ENCODE results near the gene CDK8. TPM values are rescaled to one million over a fixed set of nuclear protein-coding genes. Genes with fewer than 3 reads are reported as not detected.
A peak's percentile ranks its signal among the peaks of the same experiment; 100 is the strongest.

The CDK8 gene
- total and polyA plus RNA-seq, 2 donors (not counting 1 experiment from before 2014, with no cell fraction given) = 17.7 to 19.7 TPM

GRCh38 chr13:26222520-26223046 is 31.3 kb upstream of the CDK8 start:
- Histone ChIP-seq H3K4me3 (replicated peaks in 1 of 4; ENCODE audit: control extremely low read depth in 1 of 4, insufficient read depth in 1 of 4, low read depth in 3 of 4, low read length in 4 of 4) (peak overlapping the region; percentile 84 to 92 (median 89)), H3K36me3 (ENCODE audit: control insufficient read depth, insufficient read depth, low read length) (no peaks in the 10 kb centered on the region), H3K79me2 (ENCODE audit: control insufficient read depth, insufficient read depth, low read length) (peaks cover 16% of the 10 kb centered on the region), H3K4me1 (ENCODE audit: control insufficient read depth, extremely low read depth, insufficient read depth, low read length) (peaks cover 4% of the 10 kb centered on the region), H3K27me3 (ENCODE audit: control insufficient read depth, insufficient read depth, low read length) (peaks cover 4% of the 10 kb centered on the region), H3K4me2 (ENCODE audit: extremely low read depth, insufficient read depth, low read length) (peak overlapping the region; percentile 82), H4K20me1 (ENCODE audit: control insufficient read depth, extremely low read depth, insufficient read depth, low read length) (no peaks in the 10 kb centered on the region), H3K9me3 (ENCODE audit: control insufficient read depth, insufficient read depth, low read depth, low read length) (no peaks in the 10 kb centered on the region), H3K27ac (ENCODE audit: insufficient read depth, low read length) (peak overlapping the region; percentile 96), H2AFZ (ENCODE audit: low read length) (peak overlapping the region; percentile 96), H3K9ac (ENCODE audit: insufficient read depth, low read length) (peak overlapping the region; percentile 99)
- TF ChIP-seq EZH2 (IDR thresholded peaks at IDR 0.05; ENCODE audit: low read length, missing control alignments) = no peak
- TF ChIP-seq CTCF (conservative IDR thresholded peaks at IDR 0.05 in 1 of 2, IDR thresholded peaks at IDR 0.05 in 1 of 2; ENCODE audit: low read depth in 1 of 2, low read length in 2 of 2) = no peak
- DNase-seq (ENCODE audit: low read depth in 2 of 2) = no peak

- Histone ChIP-seq H3K4me2 (ENCODE audit: extremely low read depth, insufficient read depth, low read length) (no peak overlapping the region), H3K4me3 (replicated peaks in 1 of 4; ENCODE audit: control extremely low read depth in 1 of 4, insufficient read depth in 1 of 4, low read depth in 3 of 4, low read length in 4 of 4) (no peak overlapping the region), H4K20me1 (ENCODE audit: control insufficient read depth, extremely low read depth, insufficient read depth, low read length) (no peaks in the 10 kb centered on the region), H3K9ac (ENCODE audit: insufficient read depth, low read length) (no peak overlapping the region), H3K4me1 (ENCODE audit: control insufficient read depth, extremely low read depth, insufficient read depth, low read length) (no peaks in the 10 kb centered on the region), H3K27ac (ENCODE audit: insufficient read depth, low read length) (no peak overlapping the region), H3K9me3 (ENCODE audit: control insufficient read depth, insufficient read depth, low read depth, low read length) (no peaks in the 10 kb centered on the region), H2AFZ (ENCODE audit: low read length) (no peak overlapping the region), H3K79me2 (ENCODE audit: control insufficient read depth, insufficient read depth, low read length) (peaks cover 3% of the 10 kb centered on the region), H3K36me3 (ENCODE audit: control insufficient read depth, insufficient read depth, low read length) (no peaks in the 10 kb centered on the region), H3K27me3 (ENCODE audit: control insufficient read depth, insufficient read depth, low read length) (peaks cover 4% of the 10 kb centered on the region)
- TF ChIP-seq EZH2 (IDR thresholded peaks at IDR 0.05; ENCODE audit: low read length, missing control alignments) (no peak), CTCF (conservative IDR thresholded peaks at IDR 0.05 in 1 of 2, IDR thresholded peaks at IDR 0.05 in 1 of 2; ENCODE audit: low read depth in 1 of 2, low read length in 2 of 2) (no peak)
- no peak for DNase-seq (ENCODE audit: low read depth in 2 of 2)
Observed at GRCh38 chr13:26225896-26226617, 27.9 kb upstream of the CDK8 start.

- no peak overlapping the region for H2AFZ ChIP-seq (ENCODE audit: low read length)
Observed at GRCh38 chr13:26227166-26227971, 26.6 kb upstream of the CDK8 start.

More at GRCh38 chr13:26227166-26227971, 26.6 kb upstream of the CDK8 start:
- no peak overlapping the region for H3K4me3 ChIP-seq (replicated peaks in 1 of 4; ENCODE audit: control extremely low read depth in 1 of 4, insufficient read depth in 1 of 4, low read depth in 3 of 4, low read length in 4 of 4)
- H3K27me3 ChIP-seq (ENCODE audit: control insufficient read depth, insufficient read depth, low read length) = peaks cover 4% of the 10 kb centered on the region
- TF ChIP-seq CTCF (conservative IDR thresholded peaks at IDR 0.05 in 1 of 2, IDR thresholded peaks at IDR 0.05 in 1 of 2; ENCODE audit: low read depth in 1 of 2, low read length in 2 of 2) (no peak), EZH2 (IDR thresholded peaks at IDR 0.05; ENCODE audit: low read length, missing control alignments) (no peak)
- H4K20me1 ChIP-seq (ENCODE audit: control insufficient read depth, extremely low read depth, insufficient read depth, low read length) = no peaks in the 10 kb centered on the region
- H3K79me2 ChIP-seq (ENCODE audit: control insufficient read depth, insufficient read depth, low read length) = no peaks in the 10 kb centered on the region
- H3K9ac ChIP-seq (ENCODE audit: insufficient read depth, low read length) = no peak overlapping the region
- H3K9me3 ChIP-seq (ENCODE audit: control insufficient read depth, insufficient read depth, low read depth, low read length) = no peaks in the 10 kb centered on the region
- H3K4me1 ChIP-seq (ENCODE audit: control insufficient read depth, extremely low read depth, insufficient read depth, low read length) = no peaks in the 10 kb centered on the region
- no peak overlapping the region for H3K4me2 ChIP-seq (ENCODE audit: extremely low read depth, insufficient read depth, low read length)
- no peak for DNase-seq (ENCODE audit: low read depth in 2 of 2)
- no peaks in the 10 kb centered on the region for H3K36me3 ChIP-seq (ENCODE audit: control insufficient read depth, insufficient read depth, low read length)
- no peak overlapping the region for H3K27ac ChIP-seq (ENCODE audit: insufficient read depth, low read length)
